Suprapubic skin (tissue), 4 donors: ENCODE results near the gene PLOD1. TPM values are rescaled to one million over a fixed set of nuclear protein-coding genes. Genes with fewer than 3 reads are reported as not detected.

Source experiments
- DNase-seq, 2 donors: peaks; one replicate each; pipeline ENCODE4 v3.0.0-alpha.2; 2019; ENCODE audit warnings: low spot score in 2 of 2
- H3K27ac ChIP-seq: fragments of 200-600 bp; sonication (generic); one replicate; pipeline ENCODE4 v1.5.1; 2019
- H3K27me3 ChIP-seq: fragments of 200-600 bp; sonication (generic); one replicate; pipeline ENCODE4 v1.5.1; 2019
- H3K36me3 ChIP-seq: fragments of 200-600 bp; sonication (generic); one replicate; pipeline ENCODE4 v1.5.1; 2019
- H3K4me1 ChIP-seq: fragments of 200-600 bp; sonication (generic); one replicate; pipeline ENCODE4 v1.5.1; 2019
- H3K4me3 ChIP-seq: fragments of 200-600 bp; sonication (generic); one replicate; pipeline ENCODE4 v1.5.1; 2019; ENCODE audit warnings: mild to moderate bottlenecking
- H3K9me3 ChIP-seq: fragments of 200-600 bp; sonication (generic); one replicate; pipeline ENCODE4 v1.5.1; 2019
- EP300 ChIP-seq: sonication (generic); formaldehyde crosslinking; IDR thresholded peaks from one replicate; pipeline ENCODE4 v1.6.1; 2017; ENCODE audit warnings: antibody characterized with exemption
- POLR2A ChIP-seq, 2 donors: fragments of 450-650 bp; IDR thresholded peaks; one replicate each; pipeline ENCODE4 v1.6.1; 2017; ENCODE audit warnings: antibody characterized with exemption in 2 of 2, mild to moderate bottlenecking in 2 of 2, moderate library complexity in 2 of 2
- POLR2AphosphoS5 ChIP-seq, 3 donors: sonication (generic); formaldehyde crosslinking; IDR thresholded peaks; one replicate each; pipeline ENCODE4 v1.6.1; 2017; ENCODE audit warnings: antibody characterized with exemption in 3 of 3
- WGBS: methylation state at CpG from one replicate; pipeline ENCODE4 v1.1.5; 2018; 5-methylcytosine and 5-hydroxymethylcytosine counted together
- total RNA-seq, 4 donors: library from RNA; depleted of rRNA; stranded (reverse); fragments of >200 nt; gene quantifications; one replicate each; pipeline ENCODE4 v1.1.0, GENCODE V29; 2016
- TF ChIP-seq, protein P1 (sequence below), 2 donors: fragments of 200-600 bp in 1 of 2; fragments of 450-650 bp in 1 of 2; sonication (generic) in 1 of 2; IDR thresholded peaks; one replicate each; pipeline ENCODE4 v1.5.1; 2016 to 2019; ENCODE audit warnings: antibody characterized with exemption in 2 of 2, mild to moderate bottlenecking in 1 of 2, moderate library complexity in 1 of 2

Gene PLOD1
- total RNA-seq, 4 donors from 2014 or later, result 26.7 to 47.6 (median 37.7) TPM

DNA sequence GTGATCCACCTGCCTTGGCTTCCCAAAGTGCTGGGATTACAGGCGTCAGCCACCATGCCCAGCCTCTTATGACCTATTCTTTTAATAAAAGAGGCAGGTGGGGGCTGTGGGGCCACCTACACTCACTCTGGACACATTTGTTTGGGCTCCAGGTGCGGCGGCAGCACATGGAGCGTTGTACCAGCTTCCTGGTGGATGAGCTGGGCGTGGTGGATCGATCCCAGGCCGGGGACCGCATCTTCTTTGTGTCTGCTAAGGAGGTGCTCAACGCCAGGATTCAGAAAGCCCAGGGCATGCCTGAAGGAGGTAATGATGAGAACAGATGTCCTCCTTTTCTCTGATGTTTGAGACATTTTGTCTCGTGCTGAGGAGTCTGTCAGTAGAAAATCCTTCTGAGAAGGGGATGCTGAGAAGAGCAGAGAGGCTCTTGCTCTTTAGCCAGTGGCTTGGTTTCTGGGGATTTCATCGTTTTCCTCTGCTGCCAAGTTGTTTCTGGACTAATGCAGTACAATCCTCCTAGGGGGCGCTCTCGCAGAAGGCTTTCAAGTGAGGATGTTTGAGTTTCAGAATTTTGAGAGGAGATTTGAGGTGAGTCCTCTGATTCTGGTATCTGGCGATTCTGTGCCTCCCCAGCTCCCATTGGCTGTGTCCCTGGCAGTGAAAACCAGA lies 66.9 kb downstream of the PLOD1 start:
- Histone ChIP-seq H3K27me3 (no peaks in the 10 kb centered on the region), H3K9me3 (no peaks in the 10 kb centered on the region), H3K27ac (no peak overlapping the region), H3K36me3 (peaks cover 100% of the 10 kb centered on the region), H3K4me3 (no peak overlapping the region), H3K4me1 (no peaks in the 10 kb centered on the region)
- no peak for DNase-seq
- TF ChIP-seq POLR2A (IDR thresholded peaks at IDR 0.05) (no peak), EP300 (no peak)
- TF ChIP-seq, protein P1, sequence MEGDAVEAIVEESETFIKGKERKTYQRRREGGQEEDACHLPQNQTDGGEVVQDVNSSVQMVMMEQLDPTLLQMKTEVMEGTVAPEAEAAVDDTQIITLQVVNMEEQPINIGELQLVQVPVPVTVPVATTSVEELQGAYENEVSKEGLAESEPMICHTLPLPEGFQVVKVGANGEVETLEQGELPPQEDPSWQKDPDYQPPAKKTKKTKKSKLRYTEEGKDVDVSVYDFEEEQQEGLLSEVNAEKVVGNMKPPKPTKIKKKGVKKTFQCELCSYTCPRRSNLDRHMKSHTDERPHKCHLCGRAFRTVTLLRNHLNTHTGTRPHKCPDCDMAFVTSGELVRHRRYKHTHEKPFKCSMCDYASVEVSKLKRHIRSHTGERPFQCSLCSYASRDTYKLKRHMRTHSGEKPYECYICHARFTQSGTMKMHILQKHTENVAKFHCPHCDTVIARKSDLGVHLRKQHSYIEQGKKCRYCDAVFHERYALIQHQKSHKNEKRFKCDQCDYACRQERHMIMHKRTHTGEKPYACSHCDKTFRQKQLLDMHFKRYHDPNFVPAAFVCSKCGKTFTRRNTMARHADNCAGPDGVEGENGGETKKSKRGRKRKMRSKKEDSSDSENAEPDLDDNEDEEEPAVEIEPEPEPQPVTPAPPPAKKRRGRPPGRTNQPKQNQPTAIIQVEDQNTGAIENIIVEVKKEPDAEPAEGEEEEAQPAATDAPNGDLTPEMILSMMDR (IDR thresholded peaks at IDR 0.05), result peak in 1 of 2 donors; percentile 18
- WGBS, result 88% methylated on average over 13 of the region's 14 CpGs

DNA sequence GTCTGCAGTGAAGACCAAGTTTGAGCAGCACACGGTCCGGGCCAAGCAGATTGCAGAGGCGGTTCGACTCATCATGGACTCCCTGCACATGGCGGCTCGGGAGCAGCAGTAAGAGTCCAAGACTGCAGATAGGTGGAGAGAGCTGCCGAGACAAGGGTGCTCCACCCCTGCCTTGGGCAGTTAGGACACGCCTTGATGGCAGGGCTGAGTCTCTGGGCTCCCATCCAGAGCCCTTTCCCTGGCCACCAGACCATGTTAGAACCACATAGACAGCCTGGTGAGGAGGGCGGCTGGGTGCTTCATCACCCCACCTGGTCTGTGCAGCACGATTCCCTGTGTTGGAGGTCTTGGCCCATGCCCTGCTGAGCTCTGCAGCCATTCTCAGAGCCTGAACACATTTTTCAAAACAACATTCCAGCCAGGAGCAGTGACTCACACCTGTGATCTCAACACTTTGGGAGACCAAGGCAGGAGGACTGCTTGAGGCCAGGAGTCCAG lies 67.5 kb downstream of the PLOD1 start:
- no peaks in the 10 kb centered on the region for H3K9me3 ChIP-seq
- no peak for DNase-seq
- H3K4me3 ChIP-seq, result no peak overlapping the region
- no peak overlapping the region for H3K27ac ChIP-seq
- no peak for TF ChIP-seq POLR2AphosphoS5 (IDR thresholded peaks at IDR 0.05)
- TF ChIP-seq POLR2A (IDR thresholded peaks at IDR 0.05), result no peak
- no peak for TF ChIP-seq EP300
- TF ChIP-seq, protein P1 (IDR thresholded peaks at IDR 0.05), result no peak
- H3K4me1 ChIP-seq, result no peaks in the 10 kb centered on the region
- H3K27me3 ChIP-seq, result no peaks in the 10 kb centered on the region
- 30% methylated on average over 2 of the region's 10 CpGs for WGBS
- H3K36me3 ChIP-seq, result peaks cover 100% of the 10 kb centered on the region

DNA sequence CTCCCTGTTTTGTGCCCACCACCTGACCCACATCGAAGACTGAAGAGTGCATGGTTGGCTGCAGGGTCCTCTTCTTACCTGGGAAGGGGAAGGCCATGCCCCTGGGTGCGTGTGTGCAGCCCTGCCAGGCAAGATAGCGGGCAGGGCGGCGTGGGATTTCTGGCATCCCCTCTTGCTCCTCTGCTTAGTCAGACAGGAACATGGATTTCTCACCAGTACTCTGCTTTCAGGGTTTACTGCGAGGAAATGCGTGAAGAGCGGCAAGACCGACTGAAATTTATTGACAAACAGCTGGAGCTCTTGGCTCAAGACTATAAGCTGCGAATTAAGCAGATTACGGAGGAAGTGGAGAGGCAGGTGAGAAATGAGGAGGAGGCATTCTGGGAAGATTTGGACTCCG lies 69.2 kb downstream of the PLOD1 start:
- Histone ChIP-seq H3K27ac (no peak overlapping the region), H3K9me3 (no peaks in the 10 kb centered on the region), H3K4me1 (no peaks in the 10 kb centered on the region), H3K36me3 (peaks cover 98% of the 10 kb centered on the region), H3K4me3 (no peak overlapping the region), H3K27me3 (no peaks in the 10 kb centered on the region)
- DNase-seq, result no peak
- WGBS, result 94% methylated on average over 12 of the region's 12 CpGs
- TF ChIP-seq, protein P1 (IDR thresholded peaks at IDR 0.05), result no peak
- TF ChIP-seq POLR2A (IDR thresholded peaks at IDR 0.05) (no peak), POLR2AphosphoS5 (IDR thresholded peaks at IDR 0.05) (no peak), EP300 (no peak)

DNA sequence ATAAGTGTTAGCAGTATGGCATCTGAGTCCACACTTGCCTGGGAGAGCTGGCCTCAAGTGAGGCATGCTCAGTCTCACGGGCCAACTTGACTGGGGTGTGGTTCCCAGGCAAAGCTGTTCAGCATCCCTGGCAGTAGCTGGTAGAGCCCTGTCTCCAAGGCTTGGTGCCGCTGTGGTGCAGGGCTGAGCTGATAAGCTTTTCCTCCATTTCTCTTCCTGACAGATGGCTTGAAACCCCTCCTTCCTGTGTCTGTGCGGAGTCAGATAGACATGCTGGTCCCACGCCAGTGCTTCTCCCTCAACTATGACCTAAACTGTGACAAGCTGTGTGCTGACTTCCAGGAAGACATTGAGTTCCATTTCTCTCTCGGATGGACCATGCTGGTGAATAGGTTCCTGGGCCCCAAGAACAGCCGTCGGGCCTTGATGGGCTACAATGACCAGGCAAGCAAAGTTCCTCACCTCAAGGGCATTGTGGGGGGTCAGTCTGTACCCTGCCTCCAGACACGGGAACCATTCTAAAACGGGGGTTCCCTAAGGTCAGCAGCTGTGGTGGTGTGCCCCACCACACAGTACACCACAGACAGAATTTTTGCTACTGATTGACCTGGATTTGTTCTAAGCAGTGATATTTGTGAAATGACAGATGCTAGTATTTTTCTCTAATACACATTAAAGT lies 71.1 kb downstream of the PLOD1 start:
- Histone ChIP-seq H3K27ac (no peak overlapping the region), H3K4me3 (no peak overlapping the region), H3K27me3 (no peaks in the 10 kb centered on the region), H3K9me3 (no peaks in the 10 kb centered on the region), H3K36me3 (peaks cover 98% of the 10 kb centered on the region), H3K4me1 (no peaks in the 10 kb centered on the region)
- WGBS, result 89% methylated on average over 8 of the region's 9 CpGs
- TF ChIP-seq POLR2A (IDR thresholded peaks at IDR 0.05), result no peak
- TF ChIP-seq POLR2AphosphoS5 (IDR thresholded peaks at IDR 0.05), result no peak
- TF ChIP-seq, protein P1 (IDR thresholded peaks at IDR 0.05), result no peak
- TF ChIP-seq EP300, result no peak
- DNase-seq, result no peak

DNA sequence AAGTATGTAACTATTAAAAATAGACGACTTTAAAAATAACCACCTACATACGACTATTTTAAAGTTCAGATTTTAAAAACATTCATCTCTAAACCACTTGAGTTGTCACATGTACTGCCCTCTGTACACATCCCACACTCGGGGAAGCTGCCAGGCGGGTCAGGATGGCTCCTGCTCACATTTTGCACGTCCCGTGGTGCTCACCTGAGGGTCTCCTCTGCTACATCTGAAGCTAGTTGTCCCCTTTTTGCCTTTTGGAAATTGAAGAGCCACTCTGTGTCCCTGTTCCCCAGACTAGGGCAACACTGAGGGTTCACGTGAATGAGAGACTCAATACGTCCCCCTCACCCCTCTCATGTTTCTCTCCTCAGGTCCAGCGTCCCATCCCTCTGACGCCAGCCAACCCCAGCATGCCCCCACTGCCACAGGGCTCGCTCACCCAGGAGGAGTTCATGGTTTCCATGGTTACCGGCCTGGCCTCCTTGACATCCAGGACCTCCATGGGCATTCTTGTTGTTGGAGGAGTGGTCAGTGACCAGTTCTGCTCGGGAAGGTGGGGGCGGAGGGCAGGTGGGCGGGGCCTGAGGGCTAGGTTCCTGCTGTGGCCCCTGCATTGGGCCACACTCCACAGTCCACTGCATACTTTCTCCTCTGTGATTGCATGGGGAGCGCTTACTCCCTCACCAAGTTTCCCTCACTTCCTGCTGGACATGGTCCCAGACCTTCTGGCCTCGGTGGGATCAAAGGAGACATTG lies 71.8 kb downstream of the PLOD1 start:
- DNase-seq, result no peak
- Histone ChIP-seq H3K27ac (no peak overlapping the region), H3K27me3 (no peaks in the 10 kb centered on the region), H3K4me1 (no peaks in the 10 kb centered on the region), H3K4me3 (no peak overlapping the region), H3K36me3 (peaks cover 98% of the 10 kb centered on the region), H3K9me3 (no peaks in the 10 kb centered on the region)
- no peak for TF ChIP-seq POLR2AphosphoS5 (IDR thresholded peaks at IDR 0.05)
- 88% methylated on average over 17 of the region's 17 CpGs for WGBS
